GM12878 (cell line): Measurements from ENCODE around the gene PEMT. TPM values are rescaled to one million over a fixed set of nuclear protein-coding genes. Genes with fewer than 3 reads are reported as not detected.

Experiments
- ATAC-seq: fragments of 200-7000 bp; cut with Tn5 transposase; 3 replicates; pipeline ENCODE4 v1.9.1; 2020; ENCODE audit warnings: mild to moderate bottlenecking, moderate library complexity
- BruUV-seq: library from RNA; stranded (reverse); fragments of 400-500 nt; replicated peaks from 2 replicates; lab custom pipeline; 2021; lab: Mats Ljungman, UMichigan
- CTCF ChIA-PET: fragments of 300-600 bp; sonication (Branson Sonifier 250); formaldehyde crosslinking; extraction: SDS; loops from one replicate; lab custom pipeline; 2021; ENCODE audit warnings: inconsistent platforms; lab: Yijun Ruan, JAX
- POLR2A ChIA-PET: fragments of 350-600 bp; formaldehyde crosslinking; extraction: SDS; loops from one replicate; lab custom pipeline; 2021; ENCODE audit warnings: inconsistent platforms; lab: Charles Lee
- RAD21 ChIA-PET: fragments of 300-600 bp; sonication (Branson Sonifier 250); formaldehyde crosslinking; loops from one replicate; lab custom pipeline; 2023; ENCODE audit warnings: antibody characterized with exemption; ENCODE audit not compliant: unreplicated experiment; lab: Charles Lee
- SMC1A ChIA-PET: fragments of 300-600 bp; sonication (Branson Sonifier 250); formaldehyde crosslinking; loops from one replicate; lab custom pipeline; 2023; ENCODE audit not compliant: unreplicated experiment, uncharacterized antibody; lab: Charles Lee
- DNase-seq: peaks from one replicate; pipeline ENCODE4 v3.0.0-alpha.2; 2011; ENCODE audit warnings: low read depth, low spot score
- FAIRE-seq: peaks from 3 replicates; lab custom pipeline; 2011; peaks lifted over from hg19 to GRCh38; lab: Jason Lieb, UNC
- H2AFZ ChIP-seq: 2 replicates; pipeline ENCODE4 v1.6.0; 2011; ENCODE audit warnings: low read depth, low read length, control low read depth; ENCODE audit not compliant: control insufficient read depth
- H3K27ac ChIP-seq: 2 replicates; pipeline ENCODE4 v1.5.1; 2011; ENCODE audit warnings: control low read depth; ENCODE audit not compliant: control insufficient read depth, insufficient read depth
- H3K27me3 ChIP-seq, 2 experiments: replicated peaks in 1 of 2; 2 replicates each; pipeline versions ENCODE4 v1.6.0 to v1.6.1; 2011; ENCODE audit warnings: low read length in 1 of 2; ENCODE audit not compliant: control insufficient read depth in 2 of 2, insufficient read depth in 2 of 2
- H3K36me3 ChIP-seq, 2 experiments: 2 replicates each; pipeline ENCODE4 v1.5.1; 2011; ENCODE audit warnings: low read length in 1 of 2; ENCODE audit not compliant: control insufficient read depth in 2 of 2, insufficient read depth in 2 of 2
- H3K4me1 ChIP-seq: 2 replicates; pipeline ENCODE4 v1.6.1; 2011; ENCODE audit warnings: mild to moderate bottlenecking, low read length, moderate library complexity, mixed read lengths; ENCODE audit not compliant: control insufficient read depth, insufficient read depth
- H3K4me2 ChIP-seq: 2 replicates; pipeline ENCODE4 v1.6.0; 2011; ENCODE audit warnings: control low read depth; ENCODE audit not compliant: control insufficient read depth, insufficient read depth
- H3K4me3 ChIP-seq: fragments of 200-600 bp; sonication (generic); 2 replicates; pipeline ENCODE4 v1.5.1; 2016
- H3K79me2 ChIP-seq: 2 replicates; pipeline ENCODE4 v1.6.0; 2011; ENCODE audit warnings: low read length; ENCODE audit not compliant: control insufficient read depth, insufficient read depth
- H3K9ac ChIP-seq: 2 replicates; pipeline ENCODE4 v1.8.0; 2011; ENCODE audit warnings: low read length, control low read depth, mixed read lengths; ENCODE audit not compliant: control insufficient read depth, insufficient read depth
- H3K9me3 ChIP-seq: replicated peaks from 3 replicates; pipeline ENCODE4 v1.5.1; 2011; ENCODE audit warnings: mild to moderate bottlenecking, low read length; ENCODE audit not compliant: control insufficient read depth, insufficient read depth
- H4K20me1 ChIP-seq: 2 replicates; pipeline ENCODE4 v1.6.0; 2011; ENCODE audit not compliant: control insufficient read depth, insufficient read depth
- CBX5 ChIP-seq: sonication (generic); IDR thresholded peaks from 2 replicates; pipeline ENCODE4 v1.6.1; 2016; ENCODE audit warnings: low read depth, moderate library complexity, mild to moderate bottlenecking, inconsistent platforms
- NKRF ChIP-seq: fragments of 450-650 bp; conservative IDR thresholded peaks from 2 replicates; pipeline ENCODE4 v1.6.1; 2017; ENCODE audit warnings: mild to moderate bottlenecking, moderate library complexity
- RELA ChIP-seq: fragments of 450-650 bp; IDR thresholded peaks from 2 replicates; pipeline ENCODE4 v1.8.0; 2014; ENCODE audit warnings: borderline replicate concordance; ENCODE audit not compliant: partially characterized antibody
- SREBF2 ChIP-seq: IDR thresholded peaks from 2 replicates; pipeline ENCODE4 v1.6.1; 2012; ENCODE audit warnings: mild to moderate bottlenecking, low read length
- SRF ChIP-seq, 2 experiments: IDR thresholded peaks; 2 replicates each; pipeline ENCODE4 v1.6.1; 2011; ENCODE audit warnings: low read depth in 2 of 2, low read length in 2 of 2, mild to moderate bottlenecking in 1 of 2, moderate library complexity in 1 of 2
- TCF7 ChIP-seq: IDR thresholded peaks from 2 replicates; pipeline ENCODE4 v1.6.1; 2014; ENCODE audit warnings: antibody characterized with exemption, borderline replicate concordance
- WGBS: methylation state at CpG from one replicate; pipeline ENCODE4 v1.1.6; 2016; ENCODE audit warnings: low lambda C conversion rate; ENCODE audit not compliant: insufficient replicate concordance, insufficient coverage; ENCODE audit errors: missing lambda C conversion rate; 5-methylcytosine and 5-hydroxymethylcytosine counted together
- in situ Hi-C: fragments of 300-500 bp; cut with MboI; formaldehyde crosslinking; loops from 9 replicates; pipeline ENCODE4 v1.14.3; 2018; ENCODE audit warnings: mixed read lengths
- intact Hi-C: fragments of 100-400 bp; cut with micrococcal nuclease; formaldehyde crosslinking; loops from one replicate; pipeline ENCODE4 v1.14.2; 2022; ENCODE audit not compliant: unreplicated experiment
- polyA plus RNA-seq, 11 experiments: library from polyadenylated mRNA; depleted of rRNA in 4 of 11; unstranded in 6 of 11; stranded (reverse) in 5 of 11; fragments of >200 nt; fragmentation: Nextera tagmentation in 4 of 11; fragmentation: Illumina TruSeq in 1 of 11; extraction: Ambion mirVana in 4 of 11; extraction: Trizol in 1 of 11; gene quantifications; 1 replicate in 1 of 11; 2 replicates in 10 of 11; pipeline versions ENCODE4 v1.2.1 to v1.2.3, GENCODE V29; 2011 to 2016; ENCODE audit warnings: inconsistent platforms in 2 of 11, missing spikeins in 2 of 11, low read depth in 1 of 11
- total RNA-seq, 4 experiments: library from RNA; depleted of rRNA in 3 of 4; stranded (reverse); fragments of >200 nt in 3 of 4; fragmentation: Illumina TruSeq in 1 of 4; extraction: Trizol in 1 of 4; gene quantifications; 2 replicates each; pipeline versions ENCODE4 v1.2.1 to v1.2.3, GENCODE V29; 2013 to 2021

Gene PEMT
- total and polyA plus RNA-seq, 10 of the 15 experiments (the other 5 are each of a cell fraction or from before 2014, with no cell fraction given) = 2.8 to 44.7 (median 25.4) TPM

GRCh38 chr17:17523731-17524490 is 67.6 kb downstream of the PEMT start:
- BruUV-seq = no TSS peak
- Histone ChIP-seq H2AFZ (no peak overlapping the region), H3K79me2 (no peaks in the 10 kb centered on the region), H3K4me2 (no peak overlapping the region), H4K20me1 (no peaks in the 10 kb centered on the region), H3K27ac (no peak overlapping the region)
- ATAC-seq = no peak
- intact Hi-C loops = no loop called here
- POLR2A ChIA-PET = no interaction called here
- CTCF ChIA-PET = no interaction called here
- TF ChIP-seq TCF7 (no peak), CBX5 (no peak), RELA (no peak), SREBF2 (no peak), SRF (IDR thresholded peaks at IDR 0.05; ENCODE audit: low read depth in 2 of 2, low read length in 2 of 2) (no peak), NKRF (no peak)
- TF ChIP-seq, all 136 proteins: peak for 0
- DNase-seq (no peak), FAIRE-seq (no peak)
- no peak overlapping the region for H3K9ac ChIP-seq
- H3K36me3 ChIP-seq = no peaks in the 10 kb centered on the region
- ChIA-PET SMC1A (no interaction called here), RAD21 (no interaction called here)
- H3K4me3 ChIP-seq = no peak overlapping the region
- 66% methylated on average over 19 of the region's 19 CpGs for WGBS
- H3K9me3 ChIP-seq = no peaks in the 10 kb centered on the region
- in situ Hi-C loops = no loop called here
- no peaks in the 10 kb centered on the region for H3K4me1 ChIP-seq
- no peaks in the 10 kb centered on the region for H3K27me3 ChIP-seq
